ENCODE data around the gene METRNL. TPM values are rescaled to one million over a fixed set of nuclear protein-coding genes. Genes with fewer than 3 reads are reported as not detected.

The METRNL gene
- polyA plus RNA-seq, 1 donor from 2014 or later, result 15.1 TPM

DNA sequence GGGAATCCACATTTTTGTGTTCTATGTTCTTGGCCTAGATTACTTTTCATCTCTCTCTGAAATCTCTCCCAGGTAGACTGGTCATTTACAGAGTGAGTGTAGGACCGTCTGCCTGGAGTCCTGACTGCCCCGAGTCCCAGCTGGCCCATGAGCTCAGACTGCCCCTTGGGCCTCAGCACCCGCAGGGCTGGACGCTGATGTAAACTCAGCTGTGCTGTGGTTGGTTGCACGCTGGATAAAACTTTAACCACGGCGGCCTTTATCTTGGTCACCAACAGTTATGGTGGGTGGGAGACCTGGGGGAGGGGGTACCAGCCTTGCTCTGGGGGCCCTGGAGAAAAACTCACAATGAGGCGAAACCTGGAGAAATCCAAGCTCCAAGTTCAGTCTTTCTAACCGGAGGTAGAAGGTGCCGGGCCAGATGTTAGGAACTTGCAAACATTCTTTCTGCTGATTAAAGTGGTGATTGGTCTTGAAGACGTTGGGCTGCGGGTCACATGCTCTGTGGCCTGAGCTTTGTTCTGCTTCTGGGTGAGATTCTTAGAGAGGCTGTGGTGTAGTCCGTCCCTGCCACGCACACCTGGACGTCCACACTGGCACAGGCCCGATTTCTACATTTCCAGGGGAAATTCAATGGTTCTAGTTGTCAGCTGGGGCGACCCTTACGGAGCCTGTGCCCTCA, 6.9 kb downstream of the METRNL start:
- Histone ChIP-seq H3K36me3 (ENCODE audit: insufficient read depth, low read length) (no peaks in the 10 kb centered on the region), H2AFZ (ENCODE audit: low read depth, low read length) (no peak overlapping the region), H4K20me1 (ENCODE audit: insufficient read depth) (no peaks in the 10 kb centered on the region), H3K9me2 (ENCODE audit: insufficient read depth, low read length) (no peaks in the 10 kb centered on the region), H3K9ac (ENCODE audit: low read length) (no peak overlapping the region), H3F3A (ENCODE audit: insufficient read depth, low read length, poor library complexity, severe bottlenecking) (no peaks in the 10 kb centered on the region), H3K4me2 (ENCODE audit: low read length) (no peak overlapping the region), H3K79me2 (replicated peaks; ENCODE audit: insufficient read depth, low read length) (peaks cover 3% of the 10 kb centered on the region), H3K9me3 (ENCODE audit: low read length) (no peaks in the 10 kb centered on the region), H3K27me3 (ENCODE audit: insufficient read depth, low read depth, low read length) (peaks cover 3% of the 10 kb centered on the region), H3K4me3 (ENCODE audit: low read length) (no peak overlapping the region), H3K27ac (ENCODE audit: low read length) (no peak overlapping the region)
- no peak for TF ChIP-seq POLR2AphosphoS5 (IDR thresholded peaks at IDR 0.05)
- TF ChIP-seq EP300 (conservative IDR thresholded peaks at IDR 0.05; ENCODE audit: poor library complexity, severe bottlenecking), result no peak
- no peak for TF ChIP-seq SMC3 (conservative IDR thresholded peaks at IDR 0.05; ENCODE audit: poor library complexity)
- TF ChIP-seq, protein P1, sequence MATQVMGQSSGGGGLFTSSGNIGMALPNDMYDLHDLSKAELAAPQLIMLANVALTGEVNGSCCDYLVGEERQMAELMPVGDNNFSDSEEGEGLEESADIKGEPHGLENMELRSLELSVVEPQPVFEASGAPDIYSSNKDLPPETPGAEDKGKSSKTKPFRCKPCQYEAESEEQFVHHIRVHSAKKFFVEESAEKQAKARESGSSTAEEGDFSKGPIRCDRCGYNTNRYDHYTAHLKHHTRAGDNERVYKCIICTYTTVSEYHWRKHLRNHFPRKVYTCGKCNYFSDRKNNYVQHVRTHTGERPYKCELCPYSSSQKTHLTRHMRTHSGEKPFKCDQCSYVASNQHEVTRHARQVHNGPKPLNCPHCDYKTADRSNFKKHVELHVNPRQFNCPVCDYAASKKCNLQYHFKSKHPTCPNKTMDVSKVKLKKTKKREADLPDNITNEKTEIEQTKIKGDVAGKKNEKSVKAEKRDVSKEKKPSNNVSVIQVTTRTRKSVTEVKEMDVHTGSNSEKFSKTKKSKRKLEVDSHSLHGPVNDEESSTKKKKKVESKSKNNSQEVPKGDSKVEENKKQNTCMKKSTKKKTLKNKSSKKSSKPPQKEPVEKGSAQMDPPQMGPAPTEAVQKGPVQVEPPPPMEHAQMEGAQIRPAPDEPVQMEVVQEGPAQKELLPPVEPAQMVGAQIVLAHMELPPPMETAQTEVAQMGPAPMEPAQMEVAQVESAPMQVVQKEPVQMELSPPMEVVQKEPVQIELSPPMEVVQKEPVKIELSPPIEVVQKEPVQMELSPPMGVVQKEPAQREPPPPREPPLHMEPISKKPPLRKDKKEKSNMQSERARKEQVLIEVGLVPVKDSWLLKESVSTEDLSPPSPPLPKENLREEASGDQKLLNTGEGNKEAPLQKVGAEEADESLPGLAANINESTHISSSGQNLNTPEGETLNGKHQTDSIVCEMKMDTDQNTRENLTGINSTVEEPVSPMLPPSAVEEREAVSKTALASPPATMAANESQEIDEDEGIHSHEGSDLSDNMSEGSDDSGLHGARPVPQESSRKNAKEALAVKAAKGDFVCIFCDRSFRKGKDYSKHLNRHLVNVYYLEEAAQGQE (IDR thresholded peaks at IDR 0.05; ENCODE audit: borderline replicate concordance), result no peak
- no peak for TF ChIP-seq EZH2 (IDR thresholded peaks at IDR 0.05; ENCODE audit: borderline replicate concordance, insufficient read depth, low read length, poor library complexity, severe bottlenecking)
- TF ChIP-seq MXI1 (conservative IDR thresholded peaks at IDR 0.05; ENCODE audit: poor library complexity, severe bottlenecking), result no peak
- TF ChIP-seq RAD21 (conservative IDR thresholded peaks at IDR 0.05), result no peak
- TF ChIP-seq, protein P2, sequence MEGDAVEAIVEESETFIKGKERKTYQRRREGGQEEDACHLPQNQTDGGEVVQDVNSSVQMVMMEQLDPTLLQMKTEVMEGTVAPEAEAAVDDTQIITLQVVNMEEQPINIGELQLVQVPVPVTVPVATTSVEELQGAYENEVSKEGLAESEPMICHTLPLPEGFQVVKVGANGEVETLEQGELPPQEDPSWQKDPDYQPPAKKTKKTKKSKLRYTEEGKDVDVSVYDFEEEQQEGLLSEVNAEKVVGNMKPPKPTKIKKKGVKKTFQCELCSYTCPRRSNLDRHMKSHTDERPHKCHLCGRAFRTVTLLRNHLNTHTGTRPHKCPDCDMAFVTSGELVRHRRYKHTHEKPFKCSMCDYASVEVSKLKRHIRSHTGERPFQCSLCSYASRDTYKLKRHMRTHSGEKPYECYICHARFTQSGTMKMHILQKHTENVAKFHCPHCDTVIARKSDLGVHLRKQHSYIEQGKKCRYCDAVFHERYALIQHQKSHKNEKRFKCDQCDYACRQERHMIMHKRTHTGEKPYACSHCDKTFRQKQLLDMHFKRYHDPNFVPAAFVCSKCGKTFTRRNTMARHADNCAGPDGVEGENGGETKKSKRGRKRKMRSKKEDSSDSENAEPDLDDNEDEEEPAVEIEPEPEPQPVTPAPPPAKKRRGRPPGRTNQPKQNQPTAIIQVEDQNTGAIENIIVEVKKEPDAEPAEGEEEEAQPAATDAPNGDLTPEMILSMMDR (IDR thresholded peaks at IDR 0.05; ENCODE audit: poor library complexity, severe bottlenecking), result no peak
- TF ChIP-seq TAF1 (IDR thresholded peaks at IDR 0.05; ENCODE audit: low read depth), result no peak

DNA sequence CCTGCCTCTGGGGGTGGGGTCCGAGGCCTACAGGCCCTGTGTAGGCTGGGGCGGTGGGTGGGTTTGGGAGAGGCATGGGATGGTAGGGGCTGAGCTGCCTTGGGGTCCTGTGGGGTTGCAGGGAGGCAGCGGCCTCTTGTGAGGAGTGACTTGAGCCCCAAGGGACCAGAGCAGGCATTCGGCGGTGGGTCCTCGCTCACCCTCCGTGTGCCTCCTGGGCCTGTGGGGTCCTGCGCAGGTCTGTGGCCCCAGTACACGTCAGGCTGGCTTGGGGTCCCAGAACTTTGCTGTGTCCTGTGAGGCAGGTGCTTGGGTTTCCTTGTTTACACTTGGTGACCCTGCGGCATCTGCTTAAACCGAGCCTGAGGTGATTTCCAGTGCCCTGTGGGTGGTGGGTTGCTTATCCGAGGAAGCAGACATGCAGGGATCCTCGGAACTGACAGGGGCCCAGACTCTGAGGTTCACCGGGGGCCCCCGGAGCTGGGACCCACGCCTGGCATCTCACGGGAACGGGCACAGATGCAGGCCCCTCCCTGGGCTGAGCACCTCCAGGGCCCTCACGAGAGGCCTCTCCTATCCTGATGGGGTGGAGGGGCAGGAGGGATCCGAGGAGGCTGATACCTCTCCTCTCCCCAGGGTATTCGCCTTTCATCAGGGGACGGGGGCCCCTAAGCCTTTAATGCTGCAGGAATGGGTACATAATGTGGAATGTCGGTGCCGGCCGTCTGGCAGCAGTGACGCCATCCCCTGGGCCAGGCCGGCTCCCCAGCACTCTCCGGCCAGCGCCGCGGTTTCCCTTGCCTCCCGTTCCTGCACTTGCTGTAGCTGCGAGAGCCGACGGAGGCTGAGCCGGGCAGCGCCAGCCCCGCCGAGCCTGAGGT, 7.7 kb downstream of the METRNL start:
- no peak overlapping the region for H3K27ac ChIP-seq (ENCODE audit: low read length)
- H3K9ac ChIP-seq (ENCODE audit: low read length), result no peak overlapping the region
- TF ChIP-seq TAF1 (IDR thresholded peaks at IDR 0.05; ENCODE audit: low read depth), result no peak
- TF ChIP-seq MXI1 (conservative IDR thresholded peaks at IDR 0.05; ENCODE audit: poor library complexity, severe bottlenecking), result no peak
- H2AFZ ChIP-seq (ENCODE audit: low read depth, low read length), result no peak overlapping the region
- no peaks in the 10 kb centered on the region for H3F3A ChIP-seq (ENCODE audit: insufficient read depth, low read length, poor library complexity, severe bottlenecking)
- H3K9me2 ChIP-seq (ENCODE audit: insufficient read depth, low read length), result no peaks in the 10 kb centered on the region
- H4K20me1 ChIP-seq (ENCODE audit: insufficient read depth), result no peaks in the 10 kb centered on the region
- no peak overlapping the region for H3K4me3 ChIP-seq (ENCODE audit: low read length)
- H3K79me2 ChIP-seq (replicated peaks; ENCODE audit: insufficient read depth, low read length), result no peaks in the 10 kb centered on the region
- H3K9me3 ChIP-seq (ENCODE audit: low read length), result no peaks in the 10 kb centered on the region
- no peak overlapping the region for H3K4me2 ChIP-seq (ENCODE audit: low read length)
- H3K36me3 ChIP-seq (ENCODE audit: insufficient read depth, low read length), result no peaks in the 10 kb centered on the region
- no peaks in the 10 kb centered on the region for H3K27me3 ChIP-seq (ENCODE audit: insufficient read depth, low read depth, low read length)
